GM12878 (cell line): ENCODE results near the gene ZNF581. TPM values are rescaled to one million over a fixed set of nuclear protein-coding genes. Genes with fewer than 3 reads are reported as not detected.

Experiments used
- ATAC-seq: fragments of 200-7000 bp; cut with Tn5 transposase; 3 replicates; pipeline ENCODE4 v1.9.1; 2020; ENCODE audit warnings: mild to moderate bottlenecking, moderate library complexity
- BruUV-seq: library from RNA; stranded (reverse); fragments of 400-500 nt; replicated peaks from 2 replicates; lab custom pipeline; 2021; lab: Mats Ljungman, UMichigan
- CTCF ChIA-PET: fragments of 300-600 bp; sonication (Branson Sonifier 250); formaldehyde crosslinking; extraction: SDS; loops from one replicate; lab custom pipeline; 2021; ENCODE audit warnings: inconsistent platforms; lab: Yijun Ruan, JAX
- POLR2A ChIA-PET: fragments of 350-600 bp; formaldehyde crosslinking; extraction: SDS; loops from one replicate; lab custom pipeline; 2021; ENCODE audit warnings: inconsistent platforms; lab: Charles Lee
- RAD21 ChIA-PET: fragments of 300-600 bp; sonication (Branson Sonifier 250); formaldehyde crosslinking; loops from one replicate; lab custom pipeline; 2023; ENCODE audit warnings: antibody characterized with exemption; ENCODE audit not compliant: unreplicated experiment; lab: Charles Lee
- SMC1A ChIA-PET: fragments of 300-600 bp; sonication (Branson Sonifier 250); formaldehyde crosslinking; loops from one replicate; lab custom pipeline; 2023; ENCODE audit not compliant: unreplicated experiment, uncharacterized antibody; lab: Charles Lee
- DNase-seq: peaks from one replicate; pipeline ENCODE4 v3.0.0-alpha.2; 2011; ENCODE audit warnings: low read depth, low spot score
- FAIRE-seq: peaks from 3 replicates; lab custom pipeline; 2011; peaks lifted over from hg19 to GRCh38; lab: Jason Lieb, UNC
- H2AFZ ChIP-seq: 2 replicates; pipeline ENCODE4 v1.6.0; 2011; ENCODE audit warnings: low read depth, low read length, control low read depth; ENCODE audit not compliant: control insufficient read depth
- H3K27ac ChIP-seq: 2 replicates; pipeline ENCODE4 v1.5.1; 2011; ENCODE audit warnings: control low read depth; ENCODE audit not compliant: control insufficient read depth, insufficient read depth
- H3K27me3 ChIP-seq, 2 experiments: replicated peaks in 1 of 2; 2 replicates each; pipeline versions ENCODE4 v1.6.0 to v1.6.1; 2011; ENCODE audit warnings: low read length in 1 of 2; ENCODE audit not compliant: control insufficient read depth in 2 of 2, insufficient read depth in 2 of 2
- H3K36me3 ChIP-seq, 2 experiments: 2 replicates each; pipeline ENCODE4 v1.5.1; 2011; ENCODE audit warnings: low read length in 1 of 2; ENCODE audit not compliant: control insufficient read depth in 2 of 2, insufficient read depth in 2 of 2
- H3K4me1 ChIP-seq: 2 replicates; pipeline ENCODE4 v1.6.1; 2011; ENCODE audit warnings: mild to moderate bottlenecking, low read length, moderate library complexity, mixed read lengths; ENCODE audit not compliant: control insufficient read depth, insufficient read depth
- H3K4me2 ChIP-seq: 2 replicates; pipeline ENCODE4 v1.6.0; 2011; ENCODE audit warnings: control low read depth; ENCODE audit not compliant: control insufficient read depth, insufficient read depth
- H3K4me3 ChIP-seq: fragments of 200-600 bp; sonication (generic); 2 replicates; pipeline ENCODE4 v1.5.1; 2016
- H3K79me2 ChIP-seq: 2 replicates; pipeline ENCODE4 v1.6.0; 2011; ENCODE audit warnings: low read length; ENCODE audit not compliant: control insufficient read depth, insufficient read depth
- H3K9ac ChIP-seq: 2 replicates; pipeline ENCODE4 v1.8.0; 2011; ENCODE audit warnings: low read length, control low read depth, mixed read lengths; ENCODE audit not compliant: control insufficient read depth, insufficient read depth
- H3K9me3 ChIP-seq: replicated peaks from 3 replicates; pipeline ENCODE4 v1.5.1; 2011; ENCODE audit warnings: mild to moderate bottlenecking, low read length; ENCODE audit not compliant: control insufficient read depth, insufficient read depth
- H4K20me1 ChIP-seq: 2 replicates; pipeline ENCODE4 v1.6.0; 2011; ENCODE audit not compliant: control insufficient read depth, insufficient read depth
- CBFB ChIP-seq: IDR thresholded peaks from 2 replicates; pipeline ENCODE4 v1.6.1; 2016; ENCODE audit warnings: antibody characterized with exemption, low read depth
- CTCF ChIP-seq, 3 experiments: IDR thresholded peaks in 2 of 3; conservative IDR thresholded peaks in 1 of 3; 2 replicates each; pipeline ENCODE4 v1.5.1; 2011; ENCODE audit warnings: low read depth in 3 of 3, low read length in 3 of 3, mild to moderate bottlenecking in 3 of 3, control low read depth in 2 of 3, moderate library complexity in 2 of 3, inconsistent platforms in 1 of 3, mixed read lengths in 1 of 3; ENCODE audit not compliant: control insufficient read depth in 2 of 3, insufficient read depth in 1 of 3; ENCODE audit errors: extremely low read depth in 1 of 3
- GATAD2B ChIP-seq: fragments of 450-650 bp; conservative IDR thresholded peaks from 2 replicates; pipeline ENCODE4 v1.6.1; 2017; ENCODE audit warnings: low read depth, mild to moderate bottlenecking, moderate library complexity
- NFIC ChIP-seq: IDR thresholded peaks from 2 replicates; pipeline ENCODE4 v1.6.1; 2012; ENCODE audit warnings: low read depth, mild to moderate bottlenecking, inconsistent platforms, low read length, moderate library complexity
- POU2F2 ChIP-seq: IDR thresholded peaks from 3 replicates; pipeline ENCODE4 v1.6.1; 2011; ENCODE audit warnings: low read depth, mild to moderate bottlenecking, low read length, borderline replicate concordance
- TAF1 ChIP-seq: IDR thresholded peaks from 2 replicates; pipeline ENCODE4 v1.6.1; 2011; ENCODE audit warnings: mild to moderate bottlenecking, low read depth, low read length, borderline replicate concordance
- ZBTB40 ChIP-seq: fragments of 450-650 bp; IDR thresholded peaks from 2 replicates; pipeline ENCODE4 v1.6.1; 2016; ENCODE audit warnings: mild to moderate bottlenecking, moderate library complexity, borderline replicate concordance
- WGBS: methylation state at CpG from one replicate; pipeline ENCODE4 v1.1.6; 2016; ENCODE audit warnings: low lambda C conversion rate; ENCODE audit not compliant: insufficient replicate concordance, insufficient coverage; ENCODE audit errors: missing lambda C conversion rate; 5-methylcytosine and 5-hydroxymethylcytosine counted together
- in situ Hi-C: fragments of 300-500 bp; cut with MboI; formaldehyde crosslinking; loops from 9 replicates; pipeline ENCODE4 v1.14.3; 2018; ENCODE audit warnings: mixed read lengths
- intact Hi-C: fragments of 100-400 bp; cut with micrococcal nuclease; formaldehyde crosslinking; loops from one replicate; pipeline ENCODE4 v1.14.2; 2022; ENCODE audit not compliant: unreplicated experiment
- polyA plus RNA-seq, 11 experiments: library from polyadenylated mRNA; depleted of rRNA in 4 of 11; unstranded in 6 of 11; stranded (reverse) in 5 of 11; fragments of >200 nt; fragmentation: Nextera tagmentation in 4 of 11; fragmentation: Illumina TruSeq in 1 of 11; extraction: Ambion mirVana in 4 of 11; extraction: Trizol in 1 of 11; gene quantifications; 1 replicate in 1 of 11; 2 replicates in 10 of 11; pipeline versions ENCODE4 v1.2.1 to v1.2.3, GENCODE V29; 2011 to 2016; ENCODE audit warnings: inconsistent platforms in 2 of 11, missing spikeins in 2 of 11, low read depth in 1 of 11
- total RNA-seq, 4 experiments: library from RNA; depleted of rRNA in 3 of 4; stranded (reverse); fragments of >200 nt in 3 of 4; fragmentation: Illumina TruSeq in 1 of 4; extraction: Trizol in 1 of 4; gene quantifications; 2 replicates each; pipeline versions ENCODE4 v1.2.1 to v1.2.3, GENCODE V29; 2013 to 2021

The ZNF581 gene
- total and polyA plus RNA-seq, 10 of the 15 experiments (the other 5 are each of a cell fraction or from before 2014, with no cell fraction given) = 4.7 to 45.4 (median 22.2) TPM

- TF ChIP-seq CTCF (IDR thresholded peaks at IDR 0.05 in 2 of 3, conservative IDR thresholded peaks at IDR 0.05 in 1 of 3; ENCODE audit: control insufficient read depth in 2 of 3, extremely low read depth in 1 of 3, insufficient read depth in 1 of 3, low read depth in 3 of 3, low read length in 3 of 3) (no peak), GATAD2B (no peak), TAF1 (no peak), NFIC (no peak), POU2F2 (no peak)
Measured at GRCh38 chr19:55623130-55623529, 20.3 kb upstream of the ZNF581 start (continued).

GRCh38 chr19:55623561-55623960 lies 19.9 kb upstream of the ZNF581 start:
- H3K4me2 ChIP-seq = peak overlapping the region; percentile 60
- no peak for TF ChIP-seq ZBTB40
- 0 out of 2 replicates have a peak, but pooled peaks have one; percentile 0 for TF ChIP-seq CBFB
- BruUV-seq = TSS peak; percentile 77
- no peaks in the 10 kb centered on the region for H3K27me3 ChIP-seq
- ATAC-seq (no peak), FAIRE-seq (no peak), DNase-seq (no peak)
- SMC1A ChIA-PET = interaction anchor here (1.2 kb wide), 1 partner anchor 37 kb away, joined by 3 read pairs; no protein-coding TSS in a partner anchor
- intact Hi-C loops (no loop called here), in situ Hi-C loops (no loop called here)
- H3K9ac ChIP-seq = no peak overlapping the region
- H3K27ac ChIP-seq = no peak overlapping the region
- RAD21 ChIA-PET = interaction anchor here (2.9 kb wide), 1 partner anchor 18 kb away, joined by 29 read pairs; the partner anchor contains the start of gene ZNF865
- H3K4me1 ChIP-seq = peaks cover 9% of the 10 kb centered on the region; the same call in 1 of the 2 replicates
- H3K9me3 ChIP-seq = no peaks in the 10 kb centered on the region; the same call in 2 of the 3 replicates
- POLR2A ChIA-PET = interaction anchor here (0.6 to 2.8 kb wide), 7 partner anchors 10 to 1597 kb away, joined by 3 to 21 read pairs (median 7); partner anchors contain the start of genes CCDC106, FIZ1, U2AF2 and ZNF865
- CTCF ChIA-PET = interaction anchor here (2.2 to 7.9 kb wide), 3 partner anchors 10 to 109 kb away, joined by 7 to 76 read pairs (median 16); partner anchors contain the start of gene ZNF865
- no peaks in the 10 kb centered on the region for H4K20me1 ChIP-seq
- H3K79me2 ChIP-seq = no peaks in the 10 kb centered on the region
- 55% methylated on average over 7 of the region's 7 CpGs for WGBS
- H2AFZ ChIP-seq = no peak overlapping the region
- peak overlapping the region; percentile 33; the same call in 1 of the 2 replicates for H3K4me3 ChIP-seq
- H3K36me3 ChIP-seq = no peaks in the 10 kb centered on the region
